Measurements from ENCODE around the gene IFNLR1. TPM values are rescaled to one million over a fixed set of nuclear protein-coding genes. Genes with fewer than 3 reads are reported as not detected.

Gene IFNLR1
- total and polyA plus RNA-seq, 8 donors: 2.5 to 5.9 (median 4.1) TPM

GRCh38 chr1:24173638-24174575 lies 13.2 kb downstream of the IFNLR1 start:
- DNase-seq (no peak), ATAC-seq (no peak)
- Histone ChIP-seq H3K36me3 (no peaks in the 10 kb centered on the region), H3K9me3 (no peaks in the 10 kb centered on the region), H3K4me3 (no peak overlapping the region), H3K4me1 (no peaks in the 10 kb centered on the region), H3K27me3 (no peaks in the 10 kb centered on the region), H3K27ac (no peak overlapping the region)
- intact Hi-C loops (cut with DNase I): no loop called here
- TF ChIP-seq CTCF (IDR thresholded peaks at IDR 0.05): no peak

GRCh38 chr1:24172598-24172997 lies 14.5 kb downstream of the IFNLR1 start:
- H3K36me3 ChIP-seq: no peaks in the 10 kb centered on the region
- intact Hi-C loops (cut with DNase I): no loop called here
- no peaks in the 10 kb centered on the region for H3K9me3 ChIP-seq
- H3K27me3 ChIP-seq: no peaks in the 10 kb centered on the region
- H3K4me1 ChIP-seq: no peaks in the 10 kb centered on the region
- no peak overlapping the region for H3K4me3 ChIP-seq
- DNase-seq (no peak), ATAC-seq (no peak)
- no peak for TF ChIP-seq CTCF (IDR thresholded peaks at IDR 0.05)
- no peak overlapping the region for H3K27ac ChIP-seq

GRCh38 chr1:24169286-24169685 lies 17.8 kb downstream of the IFNLR1 start:
- no peaks in the 10 kb centered on the region for H3K4me1 ChIP-seq
- no peaks in the 10 kb centered on the region for H3K36me3 ChIP-seq
- ATAC-seq (no peak), DNase-seq (no peak)
- no peak overlapping the region for H3K27ac ChIP-seq
- intact Hi-C loops (cut with DNase I): no loop called here
- TF ChIP-seq CTCF (IDR thresholded peaks at IDR 0.05): no peak
- peaks cover 0 to 7% of the 10 kb centered on the region in 2 donors for H3K27me3 ChIP-seq
- no peak overlapping the region for H3K4me3 ChIP-seq
- H3K9me3 ChIP-seq: no peaks in the 10 kb centered on the region

GRCh38 chr1:24168245-24168644 lies 18.8 kb downstream of the IFNLR1 start:
- no peak for DNase-seq

More at GRCh38 chr1:24168245-24168644, 18.8 kb downstream of the IFNLR1 start:
- TF ChIP-seq CTCF (IDR thresholded peaks at IDR 0.05): no peak
- no peaks in the 10 kb centered on the region for H3K4me1 ChIP-seq
- no peak for ATAC-seq
- H3K9me3 ChIP-seq: no peaks in the 10 kb centered on the region
- peaks cover 0 to 7% of the 10 kb centered on the region in 2 donors for H3K27me3 ChIP-seq
- H3K4me3 ChIP-seq: no peak overlapping the region
- intact Hi-C loops (cut with DNase I): no loop called here
- H3K27ac ChIP-seq: no peak overlapping the region
- no peaks in the 10 kb centered on the region for H3K36me3 ChIP-seq
